GM12875 (cell line): ENCODE data around the gene SEMA4D.

Experiments used
- H3K4me3 ChIP-seq: one replicate; pipeline ENCODE4 v1.5.1; 2011; ENCODE audit warnings: low read depth, low read length, control low read depth
- TF ChIP-seq, protein P1 (sequence below): IDR thresholded peaks from 2 replicates; pipeline ENCODE4 v1.5.1; 2011; ENCODE audit warnings: low read depth, mild to moderate bottlenecking, control low read depth, inconsistent platforms, low read length, moderate library complexity, borderline replicate concordance; ENCODE audit not compliant: insufficient read depth

The SEMA4D gene, protein sequence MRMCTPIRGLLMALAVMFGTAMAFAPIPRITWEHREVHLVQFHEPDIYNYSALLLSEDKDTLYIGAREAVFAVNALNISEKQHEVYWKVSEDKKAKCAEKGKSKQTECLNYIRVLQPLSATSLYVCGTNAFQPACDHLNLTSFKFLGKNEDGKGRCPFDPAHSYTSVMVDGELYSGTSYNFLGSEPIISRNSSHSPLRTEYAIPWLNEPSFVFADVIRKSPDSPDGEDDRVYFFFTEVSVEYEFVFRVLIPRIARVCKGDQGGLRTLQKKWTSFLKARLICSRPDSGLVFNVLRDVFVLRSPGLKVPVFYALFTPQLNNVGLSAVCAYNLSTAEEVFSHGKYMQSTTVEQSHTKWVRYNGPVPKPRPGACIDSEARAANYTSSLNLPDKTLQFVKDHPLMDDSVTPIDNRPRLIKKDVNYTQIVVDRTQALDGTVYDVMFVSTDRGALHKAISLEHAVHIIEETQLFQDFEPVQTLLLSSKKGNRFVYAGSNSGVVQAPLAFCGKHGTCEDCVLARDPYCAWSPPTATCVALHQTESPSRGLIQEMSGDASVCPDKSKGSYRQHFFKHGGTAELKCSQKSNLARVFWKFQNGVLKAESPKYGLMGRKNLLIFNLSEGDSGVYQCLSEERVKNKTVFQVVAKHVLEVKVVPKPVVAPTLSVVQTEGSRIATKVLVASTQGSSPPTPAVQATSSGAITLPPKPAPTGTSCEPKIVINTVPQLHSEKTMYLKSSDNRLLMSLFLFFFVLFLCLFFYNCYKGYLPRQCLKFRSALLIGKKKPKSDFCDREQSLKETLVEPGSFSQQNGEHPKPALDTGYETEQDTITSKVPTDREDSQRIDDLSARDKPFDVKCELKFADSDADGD

DNA sequence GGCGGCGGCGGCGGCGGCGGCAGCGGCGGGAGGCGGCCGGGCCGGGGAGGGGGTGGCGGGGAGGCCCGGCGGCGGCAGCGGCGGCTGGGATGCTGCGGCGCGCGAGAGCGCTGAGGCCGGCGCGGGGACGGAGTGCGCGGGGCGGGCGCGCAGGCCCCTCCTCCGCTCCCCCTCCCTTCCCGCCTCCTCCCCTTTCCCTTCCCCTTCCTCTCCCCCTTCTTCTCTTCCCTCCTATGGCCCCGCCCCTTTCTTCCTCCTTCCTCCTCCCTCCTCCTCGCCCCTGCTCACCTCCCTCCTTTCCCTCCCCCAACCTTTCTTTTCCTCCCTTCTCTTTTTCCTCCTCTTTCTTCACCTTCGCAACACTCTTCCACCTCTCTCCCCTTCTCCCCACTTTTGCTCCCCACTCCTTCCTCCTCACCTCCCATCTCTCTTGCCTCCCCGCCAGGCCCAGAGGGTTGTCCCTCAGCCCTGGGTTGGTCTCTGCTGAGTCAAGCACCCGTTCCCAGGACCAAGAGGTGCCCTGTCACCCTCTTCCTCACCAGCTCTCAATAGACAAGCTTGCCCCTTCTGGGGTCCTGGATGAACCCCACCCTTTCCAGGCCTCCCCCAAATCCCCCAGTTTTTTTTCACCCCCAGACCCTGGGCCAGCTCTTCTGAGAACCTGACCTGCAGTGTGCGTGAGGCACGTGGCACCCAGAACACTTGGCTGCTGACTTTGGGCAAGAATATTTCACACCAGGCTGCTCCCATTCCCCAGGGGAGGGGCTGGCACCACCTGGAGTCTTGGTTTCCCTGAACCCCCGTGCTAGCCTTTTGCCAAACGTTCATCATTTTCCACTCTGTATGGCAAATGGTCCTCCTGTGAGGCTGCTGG is at the start of gene SEMA4D:
SEMA4D (minus strand) TSS at position 136 of the 874 bp plus-strand sequence. CDS start 92,657 bp downstream, outside the sequence.
- peak within 1 kb of the TSS; percentile 82 for H3K4me3 ChIP-seq
- TF ChIP-seq, protein P1, sequence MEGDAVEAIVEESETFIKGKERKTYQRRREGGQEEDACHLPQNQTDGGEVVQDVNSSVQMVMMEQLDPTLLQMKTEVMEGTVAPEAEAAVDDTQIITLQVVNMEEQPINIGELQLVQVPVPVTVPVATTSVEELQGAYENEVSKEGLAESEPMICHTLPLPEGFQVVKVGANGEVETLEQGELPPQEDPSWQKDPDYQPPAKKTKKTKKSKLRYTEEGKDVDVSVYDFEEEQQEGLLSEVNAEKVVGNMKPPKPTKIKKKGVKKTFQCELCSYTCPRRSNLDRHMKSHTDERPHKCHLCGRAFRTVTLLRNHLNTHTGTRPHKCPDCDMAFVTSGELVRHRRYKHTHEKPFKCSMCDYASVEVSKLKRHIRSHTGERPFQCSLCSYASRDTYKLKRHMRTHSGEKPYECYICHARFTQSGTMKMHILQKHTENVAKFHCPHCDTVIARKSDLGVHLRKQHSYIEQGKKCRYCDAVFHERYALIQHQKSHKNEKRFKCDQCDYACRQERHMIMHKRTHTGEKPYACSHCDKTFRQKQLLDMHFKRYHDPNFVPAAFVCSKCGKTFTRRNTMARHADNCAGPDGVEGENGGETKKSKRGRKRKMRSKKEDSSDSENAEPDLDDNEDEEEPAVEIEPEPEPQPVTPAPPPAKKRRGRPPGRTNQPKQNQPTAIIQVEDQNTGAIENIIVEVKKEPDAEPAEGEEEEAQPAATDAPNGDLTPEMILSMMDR: no peak

DNA sequence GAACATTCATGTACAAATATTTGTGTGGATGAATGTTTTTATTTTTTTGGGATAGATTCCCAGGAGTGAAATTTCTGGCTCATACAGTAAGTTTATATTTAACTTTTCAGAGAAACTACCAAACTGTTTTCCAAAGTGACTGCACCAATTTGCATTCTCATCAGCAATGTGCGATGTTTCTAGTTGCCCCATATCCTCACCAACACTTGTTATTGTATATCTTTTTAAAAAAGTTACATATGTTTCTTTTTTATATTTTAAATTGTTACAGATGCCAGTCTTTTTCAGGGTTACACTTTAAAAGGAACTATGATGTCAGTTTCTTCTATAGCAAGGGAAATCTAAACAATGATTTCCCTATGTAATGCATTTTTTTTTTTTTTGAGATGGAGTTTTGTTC is 49.1 kb upstream of the SEMA4D start:
- no peak overlapping the region for H3K4me3 ChIP-seq
- TF ChIP-seq, protein P1: no peak

DNA sequence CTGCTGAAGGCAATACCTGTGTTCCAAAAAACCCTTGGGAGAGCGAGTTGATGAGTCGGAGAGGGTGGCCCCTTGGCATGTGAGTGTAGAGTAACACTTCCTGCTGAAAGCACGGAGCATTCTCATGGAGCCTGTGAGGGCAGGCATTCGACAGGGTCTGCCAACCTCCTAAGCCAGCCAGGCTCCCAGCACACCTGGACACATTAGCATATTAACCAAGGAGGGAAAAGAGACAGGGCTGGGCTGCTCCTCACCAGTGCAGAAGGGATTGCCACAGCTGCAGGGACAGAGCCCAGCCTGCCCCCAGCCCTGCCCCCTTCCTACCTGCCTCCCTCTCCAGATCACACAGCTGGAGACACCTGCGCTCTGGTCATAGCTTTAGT is 46.4 kb upstream of the SEMA4D start:
- no peak overlapping the region for H3K4me3 ChIP-seq
- TF ChIP-seq, protein P1: no peak

DNA sequence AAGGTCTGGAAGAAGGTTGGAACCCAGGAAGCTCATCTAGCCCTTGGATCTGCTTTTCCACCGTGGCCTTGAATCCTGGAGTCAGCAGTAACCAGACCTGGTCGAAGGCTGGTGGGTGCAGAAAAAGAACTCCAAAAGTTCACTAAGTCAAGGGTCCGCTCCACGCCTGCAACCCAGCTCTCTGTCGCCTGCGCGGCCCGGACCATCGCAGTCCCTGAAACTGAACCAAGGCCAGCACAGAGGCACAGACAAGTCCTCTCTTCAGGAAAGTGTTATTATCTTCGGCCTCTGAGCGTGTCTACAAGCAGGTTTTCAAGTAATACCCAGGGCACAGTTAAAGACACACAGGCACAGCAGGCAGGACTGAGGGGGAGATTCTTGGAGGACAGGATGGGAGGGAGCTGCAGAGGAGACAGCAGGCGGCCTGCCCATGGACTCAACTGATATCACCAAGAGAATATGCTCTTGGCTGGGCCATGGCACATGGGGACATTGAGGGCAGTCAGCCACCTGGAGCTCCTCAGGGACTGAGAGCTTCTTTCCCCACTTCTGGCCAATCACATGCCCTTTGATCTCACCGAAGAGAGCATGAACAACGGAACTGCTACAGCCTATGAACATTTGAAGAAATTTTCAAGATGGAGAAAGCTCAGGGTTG is 45.8 kb upstream of the SEMA4D start:
- TF ChIP-seq, protein P1: no peak
- no peak overlapping the region for H3K4me3 ChIP-seq

DNA sequence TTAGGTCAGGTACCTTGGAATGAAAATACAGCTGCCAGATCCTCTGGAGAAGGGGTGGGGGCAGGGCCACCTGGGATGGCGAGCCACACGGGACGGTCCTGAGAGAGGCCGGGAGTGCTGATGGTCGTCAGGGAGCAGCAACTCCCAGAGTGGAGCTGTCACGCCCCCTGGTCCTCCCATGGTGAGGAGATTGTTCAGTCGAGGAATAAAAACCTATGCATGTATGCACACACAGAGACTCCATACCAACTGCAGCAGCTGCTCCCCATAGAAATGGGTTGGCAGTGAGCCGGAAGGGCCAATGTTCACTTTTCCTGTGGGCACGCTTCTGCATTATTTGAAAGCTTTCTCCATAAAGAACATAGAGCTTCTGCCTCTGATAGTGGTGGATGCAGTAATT is 45.2 kb upstream of the SEMA4D start:
- TF ChIP-seq, protein P1: no peak
- no peak overlapping the region for H3K4me3 ChIP-seq

DNA sequence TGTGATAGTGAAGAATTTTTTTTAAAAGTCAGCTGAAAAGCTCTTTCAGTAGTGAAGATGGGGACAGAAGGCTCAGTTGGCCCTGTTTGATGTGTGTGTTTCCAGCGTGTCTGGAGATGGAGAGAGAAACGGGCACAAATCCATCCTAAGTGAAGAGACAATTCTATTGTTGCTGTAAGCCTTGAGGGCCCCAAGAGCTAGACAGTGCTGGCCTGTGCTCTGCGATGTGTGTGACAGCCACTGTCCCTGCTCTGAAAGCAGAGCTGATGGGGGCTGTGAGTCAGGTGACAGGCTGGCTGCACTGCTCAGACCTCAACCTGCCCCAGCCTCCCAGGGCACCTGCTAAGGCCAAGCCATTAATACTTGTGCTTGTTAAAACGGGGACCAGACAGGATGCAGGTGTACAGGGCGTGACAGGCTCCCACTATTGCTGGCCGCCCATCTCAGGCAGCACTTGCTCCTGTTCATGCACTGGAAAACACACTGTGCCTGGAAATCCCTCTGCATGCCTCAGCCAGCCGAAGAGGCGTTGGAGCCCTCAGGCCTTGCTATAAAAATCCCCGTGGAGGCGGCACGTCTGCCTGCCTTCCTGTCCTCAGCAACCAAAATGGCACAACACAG is 44.6 kb upstream of the SEMA4D start:
- no peak overlapping the region for H3K4me3 ChIP-seq
- TF ChIP-seq, protein P1: no peak
